Measurements from ENCODE around the gene CST7.

DNA sequence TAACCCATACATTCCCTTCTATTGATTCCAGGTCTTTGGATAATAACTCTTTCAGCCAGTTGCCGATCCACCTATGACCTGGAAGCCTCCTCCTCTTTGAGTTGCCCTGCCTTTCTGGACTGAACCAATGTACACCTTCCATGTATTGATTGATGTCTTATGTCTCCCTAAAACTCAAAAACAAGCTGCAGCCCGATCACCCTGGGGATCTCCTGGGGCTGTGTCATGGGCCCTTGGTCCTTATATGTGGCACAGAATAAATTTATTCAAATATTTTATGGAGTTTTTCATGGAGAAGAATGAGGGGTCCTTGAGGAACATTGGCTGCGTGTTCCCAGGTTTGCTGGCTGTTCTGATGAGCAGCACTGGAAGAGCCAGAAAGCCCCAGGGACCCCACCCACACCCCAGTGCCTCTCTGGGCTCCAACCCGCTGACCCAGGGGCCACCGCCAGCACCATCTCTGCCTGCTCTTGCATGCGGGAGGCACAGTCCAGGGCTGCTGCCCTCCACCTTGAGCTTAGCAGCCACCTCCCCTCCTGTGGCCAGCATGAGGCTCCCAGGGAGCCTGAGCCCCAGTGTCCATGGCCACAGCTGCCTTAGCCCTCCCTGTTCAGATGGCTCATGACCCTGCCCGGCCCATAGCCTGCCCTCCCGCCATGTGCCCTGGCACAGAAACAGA lies 36.5 kb upstream of the CST7 start:
- TF ChIP-seq, protein P1, sequence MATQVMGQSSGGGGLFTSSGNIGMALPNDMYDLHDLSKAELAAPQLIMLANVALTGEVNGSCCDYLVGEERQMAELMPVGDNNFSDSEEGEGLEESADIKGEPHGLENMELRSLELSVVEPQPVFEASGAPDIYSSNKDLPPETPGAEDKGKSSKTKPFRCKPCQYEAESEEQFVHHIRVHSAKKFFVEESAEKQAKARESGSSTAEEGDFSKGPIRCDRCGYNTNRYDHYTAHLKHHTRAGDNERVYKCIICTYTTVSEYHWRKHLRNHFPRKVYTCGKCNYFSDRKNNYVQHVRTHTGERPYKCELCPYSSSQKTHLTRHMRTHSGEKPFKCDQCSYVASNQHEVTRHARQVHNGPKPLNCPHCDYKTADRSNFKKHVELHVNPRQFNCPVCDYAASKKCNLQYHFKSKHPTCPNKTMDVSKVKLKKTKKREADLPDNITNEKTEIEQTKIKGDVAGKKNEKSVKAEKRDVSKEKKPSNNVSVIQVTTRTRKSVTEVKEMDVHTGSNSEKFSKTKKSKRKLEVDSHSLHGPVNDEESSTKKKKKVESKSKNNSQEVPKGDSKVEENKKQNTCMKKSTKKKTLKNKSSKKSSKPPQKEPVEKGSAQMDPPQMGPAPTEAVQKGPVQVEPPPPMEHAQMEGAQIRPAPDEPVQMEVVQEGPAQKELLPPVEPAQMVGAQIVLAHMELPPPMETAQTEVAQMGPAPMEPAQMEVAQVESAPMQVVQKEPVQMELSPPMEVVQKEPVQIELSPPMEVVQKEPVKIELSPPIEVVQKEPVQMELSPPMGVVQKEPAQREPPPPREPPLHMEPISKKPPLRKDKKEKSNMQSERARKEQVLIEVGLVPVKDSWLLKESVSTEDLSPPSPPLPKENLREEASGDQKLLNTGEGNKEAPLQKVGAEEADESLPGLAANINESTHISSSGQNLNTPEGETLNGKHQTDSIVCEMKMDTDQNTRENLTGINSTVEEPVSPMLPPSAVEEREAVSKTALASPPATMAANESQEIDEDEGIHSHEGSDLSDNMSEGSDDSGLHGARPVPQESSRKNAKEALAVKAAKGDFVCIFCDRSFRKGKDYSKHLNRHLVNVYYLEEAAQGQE (IDR thresholded peaks at IDR 0.05; ENCODE audit: insufficient read depth in 1 of 2, low read depth in 2 of 2, low read length in 2 of 2) = no peak
- TF ChIP-seq TAF1 (IDR thresholded peaks at IDR 0.05; ENCODE audit: borderline replicate concordance, insufficient read depth, low read length) (no peak), POLR2AphosphoS5 (IDR thresholded peaks at IDR 0.05; ENCODE audit: low read depth, low read length) (no peak), SIN3A (IDR thresholded peaks at IDR 0.05; ENCODE audit: borderline replicate concordance, insufficient read depth, low read length) (no peak), FOXP2 (optimal IDR thresholded peaks at IDR 0.05; ENCODE audit: borderline replicate concordance, extremely low read depth, extremely low read length, insufficient read depth) (no peak)

Data from PFSK-1 (cell line).